Breast epithelium (tissue), 4 donors: ENCODE measurements around the gene BTRC. TPM values are rescaled to one million over a fixed set of nuclear protein-coding genes. Genes with fewer than 3 reads are reported as not detected.
"Not testable (repeated sequence)": the region's sequence is repeated elsewhere in the genome, so short reads cannot be mapped to it uniquely, and the experiment has no call there.

Experiments used
- DNase-seq, 2 donors: peaks; one replicate each; pipeline ENCODE4 v3.0.0-alpha.2; 2019; ENCODE audit warnings: low spot score in 2 of 2
- H3K27ac ChIP-seq, 2 donors: fragments of 200-600 bp; sonication (generic) in 1 of 2; one replicate each; pipeline ENCODE4 v1.5.1; 2016 to 2019; ENCODE audit warnings: mild to moderate bottlenecking in 1 of 2
- H3K27me3 ChIP-seq, 2 donors: fragments of 200-600 bp; sonication (generic) in 1 of 2; one replicate each; pipeline versions ENCODE4 v1.5.1 to v1.6.0; 2017 to 2019; ENCODE audit warnings: control low read depth in 1 of 2, mild to moderate bottlenecking in 1 of 2
- H3K36me3 ChIP-seq: fragments of 200-600 bp; one replicate; pipeline ENCODE4 v1.5.1; 2019
- H3K4me1 ChIP-seq, 2 donors: fragments of 200-600 bp; sonication (generic); one replicate each; pipeline ENCODE4 v1.5.1; 2016 to 2019; ENCODE audit warnings: control low read depth in 1 of 2
- H3K4me3 ChIP-seq, 3 donors: fragments of 200-600 bp; sonication (generic); 1 replicate in 2 of 3; 2 replicates in 1 of 3; pipeline ENCODE4 v1.5.1; 2016 to 2019; ENCODE audit warnings: mild to moderate bottlenecking in 3 of 3, moderate library complexity in 2 of 3
- H3K9me3 ChIP-seq, 2 donors: fragments of 200-600 bp; sonication (generic) in 1 of 2; one replicate each; pipeline ENCODE4 v1.5.1; 2016 to 2019; ENCODE audit warnings: control low read depth in 1 of 2
- CTCF ChIP-seq, 3 donors: fragments of 450-650 bp; IDR thresholded peaks; one replicate each; pipeline ENCODE4 v1.5.1; 2016 to 2017; ENCODE audit warnings: antibody characterized with exemption in 3 of 3, mild to moderate bottlenecking in 3 of 3, moderate library complexity in 3 of 3
- POLR2A ChIP-seq: fragments of 450-650 bp; IDR thresholded peaks from one replicate; pipeline ENCODE4 v1.6.1; 2016; ENCODE audit warnings: antibody characterized with exemption, mild to moderate bottlenecking, moderate library complexity
- POLR2AphosphoS5 ChIP-seq, 3 donors: sonication (generic); formaldehyde crosslinking; IDR thresholded peaks; one replicate each; pipeline ENCODE4 v1.6.1; 2017; ENCODE audit warnings: antibody characterized with exemption in 3 of 3
- intact Hi-C: fragments of 100-400 bp; cut with DNase I; formaldehyde crosslinking; loops from one replicate; pipeline ENCODE4 v1.15.1; 2023; ENCODE audit warnings: low total_unique reads
- total RNA-seq, 3 donors: library from RNA; depleted of rRNA; stranded (reverse); fragments of >200 nt; gene quantifications; one replicate each; pipeline ENCODE4 v1.1.0, GENCODE V29; 2016

Gene BTRC
- total RNA-seq, 3 donors from 2014 or later: 13.4 to 24.3 (median 15.1) TPM

GRCh38 chr10:101411598-101411997 is 57.6 kb downstream of the BTRC start:
- H3K27ac ChIP-seq: no peak overlapping the region
- TF ChIP-seq POLR2A (no peak), POLR2AphosphoS5 (IDR thresholded peaks at IDR 0.05) (no peak), CTCF (IDR thresholded peaks at IDR 0.05) (no peak)

GRCh38 chr10:101414034-101414433 is 60.1 kb downstream of the BTRC start:
- Histone ChIP-seq H3K9me3 (peaks cover 5 to 15% of the 10 kb centered on the region in 2 donors), H3K27ac (no peak overlapping the region), H3K4me1 (no peaks in the 10 kb centered on the region), H3K4me3 (no peak overlapping the region), H3K36me3 (no peaks in the 10 kb centered on the region), H3K27me3 (no peaks in the 10 kb centered on the region)
- intact Hi-C loops: no loop called here
- DNase-seq: no peak
- TF ChIP-seq CTCF (IDR thresholded peaks at IDR 0.05) (no peak), POLR2A (no peak), POLR2AphosphoS5 (IDR thresholded peaks at IDR 0.05) (no peak)

More at GRCh38 chr10:101411598-101411997, 57.6 kb downstream of the BTRC start:
- H3K4me1 ChIP-seq: no peaks in the 10 kb centered on the region
- H3K9me3 ChIP-seq: peaks cover 5 to 15% of the 10 kb centered on the region in 2 donors
- no peaks in the 10 kb centered on the region for H3K36me3 ChIP-seq
- H3K4me3 ChIP-seq: no peak overlapping the region
- H3K27me3 ChIP-seq: no peaks in the 10 kb centered on the region
- intact Hi-C loops: no loop called here
- no peak for DNase-seq

GRCh38 chr10:101415884-101416283 is 61.9 kb downstream of the BTRC start:
- no peaks in the 10 kb centered on the region for H3K27me3 ChIP-seq
- peaks cover 5 to 14% of the 10 kb centered on the region in 2 donors for H3K9me3 ChIP-seq
- intact Hi-C loops: no loop called here
- no peaks in the 10 kb centered on the region for H3K4me1 ChIP-seq
- no peak overlapping the region for H3K27ac ChIP-seq
- H3K36me3 ChIP-seq: no peaks in the 10 kb centered on the region
- TF ChIP-seq CTCF (IDR thresholded peaks at IDR 0.05) (no peak), POLR2A (no peak)
- no peak overlapping the region for H3K4me3 ChIP-seq
- no peak for DNase-seq

GRCh38 chr10:101421967-101422366 is 68.0 kb downstream of the BTRC start:
- H3K36me3 ChIP-seq, H3K9me3 ChIP-seq, intact Hi-C loops, H3K4me1 ChIP-seq, DNase-seq, H3K4me3 ChIP-seq, H3K27me3 ChIP-seq, H3K27ac ChIP-seq: not testable (repeated sequence)

GRCh38 chr10:101425535-101425934 is 71.6 kb downstream of the BTRC start:
- H3K4me1 ChIP-seq: no peaks in the 10 kb centered on the region
- no peaks in the 10 kb centered on the region for H3K36me3 ChIP-seq
- H3K27ac ChIP-seq: no peak overlapping the region
- H3K4me3 ChIP-seq: no peak overlapping the region
- no peak for DNase-seq
- H3K9me3 ChIP-seq: no peaks in the 10 kb centered on the region
- no peaks in the 10 kb centered on the region for H3K27me3 ChIP-seq
- intact Hi-C loops: no loop called here
- TF ChIP-seq CTCF (IDR thresholded peaks at IDR 0.05) (no peak), POLR2A (no peak), POLR2AphosphoS5 (IDR thresholded peaks at IDR 0.05) (no peak)

GRCh38 chr10:101428036-101428435 is 74.1 kb downstream of the BTRC start:
- no peaks in the 10 kb centered on the region for H3K4me1 ChIP-seq
- H3K27me3 ChIP-seq: no peaks in the 10 kb centered on the region
- H3K27ac ChIP-seq: no peak overlapping the region
- no peak overlapping the region for H3K4me3 ChIP-seq
- no peaks in the 10 kb centered on the region for H3K36me3 ChIP-seq
- DNase-seq: no peak
- intact Hi-C loops: no loop called here
- TF ChIP-seq CTCF (IDR thresholded peaks at IDR 0.05) (no peak), POLR2A (no peak)
- H3K9me3 ChIP-seq: no peaks in the 10 kb centered on the region
